Activated CD4-positive, alpha-beta T cell treated with anti-CD3 and anti-CD28 coated beads for 1 hour (primary cell): Measurements from ENCODE around the gene FAM131C.
A peak's percentile ranks its signal among the peaks of the same experiment; 100 is the strongest.
"Not testable (repeated sequence)": the region's sequence is repeated elsewhere in the genome, so short reads cannot be mapped to it uniquely, and the experiment has no call there.

Source experiments
- DNase-seq: peaks from one replicate; pipeline ENCODE4 v3.0.0-alpha.2; 2020

The FAM131C gene

GRCh38 chr1:16057314-16057915, 16.0 kb downstream of the FAM131C start:
- not testable (repeated sequence) for DNase-seq

- not testable (repeated sequence) for DNase-seq
Measured at GRCh38 chr1:16056521-16056912, 16.9 kb downstream of the FAM131C start.

- peak; percentile 74 for DNase-seq
Measured at GRCh38 chr1:16055613-16056520, 17.6 kb downstream of the FAM131C start.

- no peak for DNase-seq
Measured at GRCh38 chr1:16054598-16055540, 18.6 kb downstream of the FAM131C start.

GRCh38 chr1:16053781-16054502, 19.5 kb downstream of the FAM131C start:
- DNase-seq: no peak

- not testable (repeated sequence) for DNase-seq
Measured at GRCh38 chr1:16051949-16052348, 21.5 kb downstream of the FAM131C start.

GRCh38 chr1:16051039-16051438, 22.4 kb downstream of the FAM131C start:
- DNase-seq: no peak

- no peak for DNase-seq
Measured at GRCh38 chr1:16050328-16050727, 23.1 kb downstream of the FAM131C start.

- DNase-seq: peak; percentile 26
Measured at GRCh38 chr1:16048573-16049189, 24.8 kb downstream of the FAM131C start.

GRCh38 chr1:16047791-16048475, 25.5 kb downstream of the FAM131C start:
- no peak for DNase-seq

GRCh38 chr1:16046842-16047241, 26.6 kb downstream of the FAM131C start:
- no peak for DNase-seq

- DNase-seq: no peak
Measured at GRCh38 chr1:16043950-16044349, 29.5 kb downstream of the FAM131C start.

- no peak for DNase-seq
Measured at GRCh38 chr1:16043521-16043920, 29.9 kb downstream of the FAM131C start, which contains the start of gene CLCNKB. CLCNKB (plus strand) TSS chr1:16043782; CDS start chr1:16044493, 711 bp downstream.

- not testable (repeated sequence) for DNase-seq
Measured at GRCh38 chr1:16042654-16043053, 30.8 kb downstream of the FAM131C start.

- DNase-seq: no peak
Measured at GRCh38 chr1:16042096-16042495, 31.4 kb downstream of the FAM131C start.

- no peak for DNase-seq
Measured at GRCh38 chr1:16041200-16041599, 32.3 kb downstream of the FAM131C start.

- not testable (repeated sequence) for DNase-seq
Measured at GRCh38 chr1:16039871-16040270, 33.6 kb downstream of the FAM131C start.

GRCh38 chr1:16038620-16038912, 34.9 kb downstream of the FAM131C start:
- DNase-seq: no peak

GRCh38 chr1:16036461-16036860, 37.0 kb downstream of the FAM131C start:
- not testable (repeated sequence) for DNase-seq

- DNase-seq: not testable (repeated sequence)
Measured at GRCh38 chr1:16033103-16033632, 40.3 kb downstream of the FAM131C start.
